IPS DF 6.9 (cell line): ENCODE measurements around the gene UBE2H.
"Not testable (repeated sequence)": the region's sequence is repeated elsewhere in the genome, so short reads cannot be mapped to it uniquely, and the experiment has no call there.

Experiments used
- DNase-seq: peaks from one replicate; pipeline ENCODE4 v3.0.0-alpha.2; 2013; ENCODE audit warnings: low read depth, low spot score
- H3K27ac ChIP-seq: one replicate; pipeline ENCODE4 v1.5.1; 2013; ENCODE audit warnings: low read length, control low read depth
- H3K27me3 ChIP-seq: 2 replicates; pipeline ENCODE4 v1.6.1; 2013; ENCODE audit warnings: mild to moderate bottlenecking, low read length; ENCODE audit not compliant: control insufficient read depth, insufficient read depth
- H3K36me3 ChIP-seq: 2 replicates; pipeline ENCODE4 v1.6.1; 2013; ENCODE audit warnings: low read length; ENCODE audit not compliant: control insufficient read depth, insufficient read depth
- H3K4me1 ChIP-seq: 2 replicates; pipeline ENCODE4 v1.6.1; 2013; ENCODE audit warnings: low read length; ENCODE audit not compliant: control insufficient read depth, insufficient read depth
- H3K4me3 ChIP-seq: 2 replicates; pipeline ENCODE4 v1.5.1; 2013; ENCODE audit warnings: mild to moderate bottlenecking, low read length
- H3K9me3 ChIP-seq: 2 replicates; pipeline ENCODE4 v1.6.1; 2013; ENCODE audit warnings: low read length, inconsistent platforms; ENCODE audit not compliant: control insufficient read depth, insufficient read depth
- WGBS: extraction: QIAGEN DNeasy Blood & Tissue Kit; methylation state at CpG from one replicate; pipeline ENCODE4 v1.1.7; 2013; ENCODE audit warnings: mixed read lengths, missing lambda C conversion rate; ENCODE audit not compliant: insufficient read length, insufficient coverage; 5-methylcytosine and 5-hydroxymethylcytosine counted together

Gene UBE2H

DNA sequence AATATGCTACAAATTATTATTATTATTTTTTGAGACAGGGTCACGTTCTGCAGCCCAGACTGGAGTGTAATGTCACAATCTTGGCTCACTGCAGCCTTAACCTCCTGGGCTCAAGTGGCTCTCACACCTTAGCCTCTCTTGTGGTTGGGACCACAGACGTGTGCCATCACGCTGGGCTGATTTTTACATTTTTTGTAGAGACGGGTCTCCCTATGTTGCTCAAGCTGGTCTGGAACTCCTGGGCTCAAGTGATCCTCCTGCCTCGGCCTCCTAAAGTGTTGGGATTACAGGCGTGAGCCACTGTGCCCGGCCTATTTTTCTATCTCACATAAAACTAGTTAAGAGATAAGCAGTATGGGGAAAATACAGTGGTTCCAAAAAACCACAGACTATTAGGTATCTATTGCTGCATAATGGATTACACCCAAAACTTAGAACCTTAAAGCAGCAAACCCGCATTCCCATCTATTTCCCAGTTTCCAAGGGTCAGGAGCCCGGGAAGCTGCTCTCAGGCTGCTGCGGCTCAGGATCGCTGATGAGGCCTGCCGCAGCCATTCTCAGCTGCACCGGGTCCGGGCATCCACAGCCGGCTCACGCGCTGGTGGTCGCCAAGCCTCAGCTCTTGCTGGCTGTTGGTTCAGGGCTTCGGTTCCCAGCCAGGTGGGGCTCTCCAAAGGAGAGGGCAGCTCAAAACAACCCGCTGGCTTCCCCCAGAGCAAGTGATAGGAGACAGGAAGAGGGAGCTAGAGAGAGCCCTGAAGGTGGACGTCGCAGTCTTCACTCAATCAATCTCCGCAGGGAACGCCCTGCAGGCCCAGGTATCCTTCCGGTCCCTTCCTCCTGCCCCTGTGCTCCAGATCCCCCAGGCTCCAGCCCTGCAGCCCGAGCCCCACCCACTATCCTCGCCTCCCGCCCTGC, 128.2 kb downstream of the UBE2H start:
- H3K4me3 ChIP-seq = peak overlapping the region; percentile 80; the same call in 1 of the 2 replicates
- no peaks in the 10 kb centered on the region for H3K27me3 ChIP-seq
- no peaks in the 10 kb centered on the region for H3K36me3 ChIP-seq
- no peak overlapping the region for H3K27ac ChIP-seq
- H3K4me1 ChIP-seq = peaks cover 4% of the 10 kb centered on the region; the same call in 1 of the 2 replicates
- WGBS = no CpG with 5 or more reads among the region's 28 CpGs
- DNase-seq = peak; percentile 94
- no peaks in the 10 kb centered on the region for H3K9me3 ChIP-seq

GRCh38 chr7:129823143-129823542, 129.6 kb downstream of the UBE2H start:
- not testable (repeated sequence) for DNase-seq, H3K27ac ChIP-seq, H3K4me3 ChIP-seq, H3K27me3 ChIP-seq, H3K36me3 ChIP-seq, H3K4me1 ChIP-seq, H3K9me3 ChIP-seq
- no CpG with 5 or more reads among the region's 5 CpGs for WGBS

GRCh38 chr7:129821476-129821875, 131.3 kb downstream of the UBE2H start:
- no peak for DNase-seq
- H3K4me3 ChIP-seq = no peak overlapping the region
- H3K36me3 ChIP-seq = no peaks in the 10 kb centered on the region
- H3K27me3 ChIP-seq = no peaks in the 10 kb centered on the region
- no peaks in the 10 kb centered on the region for H3K9me3 ChIP-seq
- WGBS = no CpG with 5 or more reads among the region's 2 CpGs
- H3K4me1 ChIP-seq = 0 out of 2 replicates have a peak, but pooled peaks cover 1% of the 10 kb centered on the region
- no peak overlapping the region for H3K27ac ChIP-seq

DNA sequence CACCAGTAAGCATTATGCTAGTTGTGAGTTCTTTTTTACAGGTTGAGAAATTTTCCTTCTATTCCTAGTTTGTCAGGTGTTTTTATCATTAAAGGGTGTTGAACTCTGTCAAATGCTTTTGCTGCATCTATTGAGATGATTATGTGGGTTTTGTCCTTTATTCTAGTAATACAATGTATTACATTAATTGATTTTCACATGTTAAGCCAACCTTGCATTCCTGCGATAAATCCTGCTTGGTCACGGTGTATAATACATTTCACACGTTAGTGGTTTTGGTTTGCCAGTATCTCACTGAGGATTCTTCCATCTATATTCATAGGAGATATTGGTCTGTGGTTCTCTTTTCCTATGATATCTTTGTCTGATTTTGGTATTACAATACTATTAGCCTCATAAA, 136.0 kb downstream of the UBE2H start:
- Histone ChIP-seq H3K4me1 (no peaks in the 10 kb centered on the region), H3K9me3 (no peaks in the 10 kb centered on the region)
- WGBS = no CpG with 5 or more reads among the region's 3 CpGs

GRCh38 chr7:129807863-129808262, 144.9 kb downstream of the UBE2H start:
- Histone ChIP-seq H3K4me1 (no peaks in the 10 kb centered on the region), H3K27me3 (no peaks in the 10 kb centered on the region), H3K36me3 (no peaks in the 10 kb centered on the region), H3K4me3 (no peak overlapping the region), H3K9me3 (no peaks in the 10 kb centered on the region), H3K27ac (no peak overlapping the region)
- WGBS = no CpG with 5 or more reads among the region's 3 CpGs
- no peak for DNase-seq

More for the DNA sequence above, 136.0 kb downstream of the UBE2H start:
- Histone ChIP-seq H3K4me3 (no peak overlapping the region), H3K27ac (no peak overlapping the region), H3K36me3 (no peaks in the 10 kb centered on the region), H3K27me3 (no peaks in the 10 kb centered on the region)
- no peak for DNase-seq

DNA sequence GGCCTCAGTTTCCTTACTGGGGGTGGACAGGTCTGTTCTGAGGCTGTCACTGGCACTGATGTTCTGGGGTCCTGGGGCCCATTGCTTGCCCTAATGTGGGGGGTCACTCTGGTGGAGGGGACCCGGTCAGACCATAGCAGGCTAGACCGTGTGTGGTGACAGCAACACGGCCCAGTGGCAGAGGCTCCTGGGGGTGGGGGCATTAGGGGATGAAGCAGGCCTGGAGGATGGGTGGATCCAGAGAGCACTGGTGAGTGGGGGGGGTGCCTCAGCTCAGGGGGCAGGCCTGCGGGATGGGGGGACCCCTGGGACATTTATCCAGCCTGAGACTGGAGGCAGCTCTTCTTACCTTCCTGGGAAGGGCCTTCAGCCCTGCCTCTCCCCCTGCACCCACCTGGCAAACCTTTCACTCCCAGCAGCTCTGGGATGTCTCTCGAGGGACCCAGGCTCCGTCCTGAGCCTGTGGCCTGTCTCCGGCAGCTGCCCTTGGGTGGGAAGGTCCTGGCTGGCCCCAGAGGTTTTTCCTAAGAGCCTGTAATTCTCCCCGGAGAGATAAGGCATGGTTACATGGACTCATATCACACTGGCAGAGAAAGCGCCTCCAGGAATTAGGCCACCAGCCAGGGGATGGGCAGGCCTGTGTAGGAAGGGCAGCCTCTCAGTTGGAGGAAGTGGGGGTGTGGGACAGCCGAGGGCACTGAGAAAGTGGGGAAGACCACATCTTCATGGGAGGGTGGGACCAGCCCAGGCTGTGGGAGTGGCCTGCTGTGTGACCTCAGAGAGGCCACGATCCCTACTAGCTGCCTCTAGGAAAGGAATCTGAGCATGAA, 147.7 kb downstream of the UBE2H start:
- H3K4me1 ChIP-seq = peaks cover 2% of the 10 kb centered on the region; the same call in 1 of the 2 replicates
- H3K36me3 ChIP-seq = no peaks in the 10 kb centered on the region
- H3K27me3 ChIP-seq = no peaks in the 10 kb centered on the region
- no CpG with 5 or more reads among the region's 11 CpGs for WGBS
- H3K27ac ChIP-seq = no peak overlapping the region
- no peak for DNase-seq
- no peak overlapping the region for H3K4me3 ChIP-seq
- no peaks in the 10 kb centered on the region for H3K9me3 ChIP-seq

- Histone ChIP-seq H3K36me3 (no peaks in the 10 kb centered on the region), H3K9me3 (no peaks in the 10 kb centered on the region), H3K4me1 (peaks cover 2% of the 10 kb centered on the region; the same call in 1 of the 2 replicates), H3K4me3 (no peak overlapping the region), H3K27me3 (no peaks in the 10 kb centered on the region), H3K27ac (no peak overlapping the region)
- no CpG with 5 or more reads among the region's 22 CpGs for WGBS
- DNase-seq = no peak
Measured at GRCh38 chr7:129804111-129804889, 148.5 kb downstream of the UBE2H start.

DNA sequence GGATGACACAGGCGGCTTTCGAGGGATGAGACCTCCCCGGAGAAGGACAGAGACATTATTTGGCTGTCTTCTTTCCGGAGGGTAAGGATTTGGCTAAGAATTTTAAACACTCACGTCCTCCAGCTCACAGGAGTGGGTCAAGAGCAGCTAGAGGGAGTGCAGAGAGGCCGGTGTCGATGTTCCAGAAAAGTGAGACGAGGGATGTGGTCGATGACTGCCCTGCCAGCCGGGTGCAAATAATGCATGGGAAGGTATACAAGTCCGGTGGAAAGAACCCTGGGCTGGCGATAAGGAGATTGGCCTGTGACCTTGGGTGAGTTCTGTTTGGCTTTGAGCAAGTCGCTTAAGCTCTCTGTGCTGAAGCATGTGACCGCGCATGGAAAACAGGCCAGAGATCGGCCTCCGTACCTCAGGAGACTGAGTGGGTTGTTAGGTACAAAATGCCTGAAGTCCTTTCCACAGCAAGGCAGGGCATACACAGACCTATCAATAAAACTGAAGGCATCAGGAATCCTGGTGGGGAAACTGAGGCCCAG, 149.1 kb downstream of the UBE2H start:
- Histone ChIP-seq H3K9me3 (no peaks in the 10 kb centered on the region), H3K27ac (no peak overlapping the region), H3K4me3 (no peak overlapping the region), H3K36me3 (no peaks in the 10 kb centered on the region), H3K4me1 (peaks cover 2% of the 10 kb centered on the region; the same call in 1 of the 2 replicates), H3K27me3 (no peaks in the 10 kb centered on the region)
- no peak for DNase-seq
- no CpG with 5 or more reads among the region's 17 CpGs for WGBS

DNA sequence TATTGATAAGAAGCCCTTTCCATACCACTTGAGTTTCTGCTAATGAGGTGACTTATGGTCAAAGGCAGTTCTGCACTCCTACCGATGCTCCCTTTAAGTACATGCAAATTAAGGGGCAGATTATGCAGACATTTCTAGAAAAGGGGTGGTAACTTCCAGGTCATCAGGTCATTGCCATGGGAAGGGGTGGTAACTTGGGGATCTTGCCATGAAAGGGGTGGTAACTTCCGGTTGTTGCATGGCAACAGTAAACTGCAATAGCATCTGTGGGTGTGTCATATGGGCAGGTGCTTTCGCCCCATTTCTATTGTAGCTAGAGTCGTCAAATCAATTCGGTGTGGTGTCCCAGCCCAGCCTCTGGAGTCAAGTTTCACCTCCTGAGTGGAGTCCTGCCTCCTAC, 150.9 kb downstream of the UBE2H start:
- Histone ChIP-seq H3K4me3 (no peak overlapping the region), H3K36me3 (no peaks in the 10 kb centered on the region), H3K27ac (no peak overlapping the region), H3K27me3 (no peaks in the 10 kb centered on the region), H3K9me3 (no peaks in the 10 kb centered on the region), H3K4me1 (peaks cover 2% of the 10 kb centered on the region; the same call in 1 of the 2 replicates)
- WGBS = no CpG with 5 or more reads among the region's 5 CpGs
- no peak for DNase-seq
